HG02885 (cell line): Measurements from ENCODE around the gene KRTAP1-3.
"Not testable (repeated sequence)": the region's sequence is repeated elsewhere in the genome, so short reads cannot be mapped to it uniquely, and the experiment has no call there.

Experiments
- ATAC-seq: cut with Tn5 transposase; IDR thresholded peaks from one replicate; pipeline ENCODE4 v1.9.1; 2021; ENCODE audit warnings: mild to moderate bottlenecking; ENCODE audit not compliant: unreplicated experiment, poor library complexity

KRTAP1-3 gene

DNA sequence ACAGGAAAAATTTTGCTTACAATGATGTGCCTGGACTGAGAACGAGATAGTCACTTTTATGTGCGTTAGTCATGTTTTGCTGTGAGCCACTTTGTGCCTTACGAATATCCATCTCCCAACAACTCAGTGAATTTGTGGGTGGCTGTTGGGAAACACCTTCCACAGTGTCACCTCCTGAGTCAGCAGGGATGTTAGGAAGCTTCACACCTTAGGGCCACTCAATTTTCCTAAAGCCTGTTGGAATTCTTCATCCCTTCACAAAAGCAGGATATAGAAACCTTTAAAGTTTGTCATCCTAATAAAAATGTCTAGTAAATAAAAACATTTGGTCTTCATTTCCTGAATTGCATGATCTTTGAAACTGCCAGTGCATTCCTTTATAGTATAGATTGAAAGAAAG, 21.5 kb downstream of the KRTAP1-3 start:
- ATAC-seq = no peak

DNA sequence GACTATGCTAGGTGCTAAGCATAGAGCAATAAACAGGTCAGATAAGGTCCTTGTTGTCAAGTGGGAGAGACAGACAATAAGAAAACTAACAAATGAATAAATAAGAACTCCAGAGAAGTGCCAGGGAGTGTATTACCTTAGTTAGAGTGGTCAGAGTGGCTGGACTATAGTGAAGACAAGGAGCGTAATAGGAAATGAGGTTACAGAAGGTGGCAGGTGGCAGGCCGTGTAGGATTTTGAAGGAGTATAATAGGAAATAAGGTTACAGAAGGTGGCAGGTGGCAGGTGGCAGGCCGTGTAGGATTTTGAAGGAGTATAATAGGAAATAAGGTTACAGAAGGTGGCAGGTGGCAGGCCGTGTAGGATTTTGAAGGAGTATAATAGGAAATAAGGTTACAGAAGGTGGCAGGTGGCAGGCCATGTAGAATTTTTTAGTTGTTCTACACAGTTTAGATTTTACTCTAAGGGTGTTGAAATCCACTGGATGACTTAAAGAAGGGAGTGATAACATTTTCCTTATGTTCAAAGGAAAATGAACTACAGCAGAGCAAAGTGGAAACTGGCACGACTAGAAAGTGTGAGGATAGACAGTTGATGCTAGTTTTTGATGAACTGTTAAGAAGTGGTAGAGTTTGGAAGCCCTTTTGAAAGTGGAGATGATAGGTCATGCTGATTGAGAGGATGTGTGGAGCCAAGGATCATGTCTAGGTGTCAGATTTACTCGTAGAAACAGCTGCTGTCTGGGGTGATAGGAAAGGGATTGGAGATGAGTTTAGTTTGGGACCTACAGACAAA, 22.2 kb downstream of the KRTAP1-3 start:
- ATAC-seq = no peak

DNA sequence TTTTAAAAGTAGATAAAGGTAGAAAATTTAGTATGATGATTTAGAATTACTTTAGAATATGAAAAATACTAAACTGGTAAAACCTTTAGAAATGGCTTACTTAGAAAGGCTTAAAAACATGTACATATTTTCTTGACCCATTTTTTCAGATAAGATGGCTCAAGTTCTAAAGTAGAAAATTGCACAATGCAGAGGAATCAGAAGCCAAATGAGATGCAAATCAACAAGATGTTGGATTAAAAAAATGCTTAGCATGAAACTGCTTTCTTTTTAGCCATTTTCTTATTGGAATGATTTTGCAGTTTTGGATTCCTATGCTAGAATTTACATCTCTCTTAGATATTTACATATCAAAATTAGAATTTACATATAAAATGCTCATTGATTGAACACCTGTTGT, 24.2 kb downstream of the KRTAP1-3 start:
- no peak for ATAC-seq

- ATAC-seq = no peak
These were observed 24.7 kb downstream of the KRTAP1-3 start for GRCh38 chr17:41009936-41010335.

- no peak for ATAC-seq
These were observed 25.3 kb downstream of the KRTAP1-3 start for GRCh38 chr17:41009301-41009760.

GRCh38 chr17:41008811-41009210, 25.9 kb downstream of the KRTAP1-3 start, which contains the start of gene KRTAP3-1:
Gene KRTAP3-1 (minus strand): TSS chr17:41009128. CDS start chr17:41009074, 54 bp downstream.
- no peak for ATAC-seq

GRCh38 chr17:41004397-41004796, 30.3 kb downstream of the KRTAP1-3 start:
- ATAC-seq = no peak

DNA sequence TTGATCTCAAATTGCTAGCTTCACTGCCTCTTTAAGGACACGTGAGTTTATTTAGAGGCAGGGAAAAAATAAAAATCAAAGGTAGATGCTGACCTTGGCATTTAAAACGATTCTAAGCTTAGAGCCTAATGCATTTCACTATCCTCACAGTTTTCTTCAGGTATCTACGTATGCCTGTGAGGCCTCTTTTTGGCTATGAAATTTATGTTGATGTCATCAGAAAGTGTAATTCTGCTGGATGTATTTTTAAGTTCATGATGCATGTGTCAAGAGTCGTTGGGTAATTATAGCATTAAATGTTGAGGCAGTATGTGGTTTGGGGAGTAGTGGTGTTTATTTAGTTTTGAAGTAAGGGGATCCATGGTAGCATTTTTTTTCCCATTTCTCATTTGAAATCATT, 30.7 kb downstream of the KRTAP1-3 start:
- ATAC-seq = no peak

DNA sequence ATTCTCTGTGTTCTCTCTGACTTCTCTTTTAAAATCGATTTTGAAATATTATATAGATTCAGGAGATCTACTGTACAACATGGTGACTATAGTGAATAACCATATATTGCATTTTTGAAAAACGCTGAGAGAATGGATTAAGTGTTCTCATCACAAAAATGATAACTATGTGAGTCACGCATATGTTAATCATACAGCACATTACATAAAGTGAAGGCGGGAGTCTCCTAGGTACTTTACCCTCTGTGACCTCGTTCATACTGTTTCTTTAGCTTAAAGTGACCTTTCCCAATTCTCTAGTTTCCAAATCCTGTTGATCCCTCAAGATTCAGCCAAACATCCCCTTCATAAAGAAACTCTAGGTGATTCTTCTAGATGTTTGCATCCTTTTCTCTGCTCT, 31.9 kb downstream of the KRTAP1-3 start:
- ATAC-seq = no peak

GRCh38 chr17:41001795-41002194, 32.9 kb downstream of the KRTAP1-3 start:
- ATAC-seq = no peak

- not testable (repeated sequence) for ATAC-seq
These were observed 35.1 kb downstream of the KRTAP1-3 start, which contains the start of gene KRTAP3-2 for GRCh38 chr17:40999563-40999962. Gene KRTAP3-2 (minus strand): TSS chr17:40999906. CDS start chr17:40999853, 53 bp downstream.

DNA sequence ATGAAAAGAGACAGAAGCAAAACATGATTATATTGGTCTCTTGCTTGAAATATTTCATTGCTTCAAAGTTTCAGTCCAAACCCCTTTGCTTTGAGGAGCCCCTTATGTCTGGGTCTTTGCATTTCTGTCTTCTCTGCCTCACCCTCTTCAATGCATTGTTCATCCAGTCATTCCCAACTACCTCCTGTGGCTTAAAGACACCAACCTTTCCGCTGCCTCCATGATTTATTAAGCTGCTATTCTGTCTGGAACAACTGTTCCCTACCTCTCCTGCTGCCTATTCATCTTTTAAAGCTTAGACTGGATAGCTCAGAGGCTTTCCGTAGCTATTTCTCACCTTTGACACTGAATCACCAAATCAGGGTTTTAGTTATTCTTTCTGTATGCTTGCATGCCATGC, 37.3 kb downstream of the KRTAP1-3 start:
- ATAC-seq = no peak

GRCh38 chr17:40996829-40997228, 37.8 kb downstream of the KRTAP1-3 start:
- ATAC-seq = no peak

DNA sequence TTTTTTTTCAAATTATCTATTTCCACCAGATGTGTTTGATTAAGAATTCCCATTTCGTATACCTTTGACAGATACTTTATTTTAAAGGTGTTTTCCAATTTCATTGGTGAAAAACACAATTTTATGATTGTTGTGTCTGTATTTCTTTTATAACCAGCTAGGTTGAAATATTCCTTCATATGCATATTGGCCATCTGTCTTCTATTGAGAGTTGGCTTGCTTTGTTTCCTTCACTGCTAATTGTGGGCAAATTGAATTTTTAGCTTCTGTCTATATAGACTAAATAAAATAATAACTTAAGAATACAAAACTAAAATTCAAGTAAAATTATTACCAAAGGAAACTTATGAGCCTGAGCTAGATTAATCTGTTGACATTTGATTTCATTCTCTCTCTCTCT, 39.6 kb downstream of the KRTAP1-3 start:
- no peak for ATAC-seq

GRCh38 chr17:40993839-40994238, 40.8 kb downstream of the KRTAP1-3 start, which contains the start of gene KRTAP3-3:
Gene KRTAP3-3 (minus strand): TSS chr17:40994164. CDS start chr17:40994097, 67 bp downstream.
- ATAC-seq = no peak

DNA sequence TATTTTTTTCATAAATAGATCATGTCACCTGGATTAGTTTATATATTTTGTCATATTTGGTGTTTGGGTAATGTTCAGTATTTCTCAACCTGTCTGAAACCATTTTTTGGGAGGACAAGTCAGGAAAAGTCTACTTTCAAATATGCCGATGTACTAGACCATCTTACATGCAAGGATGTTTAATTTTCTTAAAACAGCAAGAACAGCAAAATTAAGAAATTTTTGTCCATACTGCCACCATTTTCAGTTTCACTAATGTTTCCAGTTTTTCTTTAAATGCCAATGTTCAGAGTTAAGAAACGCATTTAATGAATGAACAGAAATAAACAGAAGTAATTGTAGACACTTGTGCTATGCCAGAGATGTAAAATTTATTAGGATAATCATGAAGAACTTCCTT, 41.6 kb downstream of the KRTAP1-3 start:
- no peak for ATAC-seq

GRCh38 chr17:40992666-40993065, 42.0 kb downstream of the KRTAP1-3 start:
- ATAC-seq = no peak

DNA sequence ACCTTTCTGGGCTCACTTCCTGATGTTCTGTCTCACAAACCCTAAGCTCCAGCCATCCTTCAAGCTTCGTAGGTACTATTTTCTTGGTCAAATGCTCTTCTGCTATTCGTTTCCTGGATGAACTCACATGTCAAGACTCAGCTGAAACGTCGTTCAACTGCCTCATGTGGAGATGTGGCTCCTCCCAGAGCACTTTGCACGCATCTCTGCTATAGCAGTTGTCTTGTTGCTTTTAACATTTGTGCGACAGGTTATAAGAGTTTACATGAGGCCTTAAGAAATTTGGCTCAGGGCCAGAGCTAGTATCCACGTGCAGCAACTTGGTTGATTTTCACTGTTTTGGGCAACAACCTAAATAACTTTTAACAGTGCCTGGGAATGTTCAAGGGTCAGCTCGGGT, 47.8 kb downstream of the KRTAP1-3 start:
- ATAC-seq = no peak

DNA sequence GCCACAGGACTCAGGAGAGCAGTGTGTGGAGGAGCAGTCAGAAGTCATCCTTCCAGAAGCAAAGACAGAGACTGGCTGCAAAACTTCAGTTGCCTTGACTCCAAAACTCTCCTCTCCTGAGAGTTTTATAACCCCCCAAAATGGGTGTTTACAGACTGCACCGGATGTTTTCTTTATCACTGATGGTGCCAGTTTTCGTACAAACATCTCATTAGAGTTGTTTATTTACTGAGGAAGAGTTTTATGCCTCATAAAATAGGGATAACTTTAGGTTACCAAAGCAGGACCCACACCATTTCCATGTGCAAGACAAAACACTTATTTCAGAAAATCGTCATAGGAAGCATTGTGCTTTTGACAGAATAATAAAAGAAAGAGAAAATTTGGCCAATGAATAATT, 50.4 kb downstream of the KRTAP1-3 start, which contains the start of gene KRT40:
Gene KRT40, minus strand, starts transcription at position 101 of the 400 bp plus-strand sequence. Its CDS starts 53 bp downstream, at position 48.
- ATAC-seq = no peak
